ENCODE measurements around the gene DIRAS3. TPM values are rescaled to one million over a fixed set of nuclear protein-coding genes. Genes with fewer than 3 reads are reported as not detected.

Gene DIRAS3
- total and polyA plus RNA-seq, 2 donors (not counting 1 experiment from before 2014, with no cell fraction given): 1.5 to 6.5 TPM

- H3K4me1 ChIP-seq (ENCODE audit: control insufficient read depth, extremely low read depth, insufficient read depth, low read length): no peaks in the 10 kb centered on the region
- no peaks in the 10 kb centered on the region for H4K20me1 ChIP-seq (ENCODE audit: control insufficient read depth, extremely low read depth, insufficient read depth, low read length)
- TF ChIP-seq EZH2 (IDR thresholded peaks at IDR 0.05; ENCODE audit: low read length, missing control alignments): no peak
- TF ChIP-seq, protein P1, sequence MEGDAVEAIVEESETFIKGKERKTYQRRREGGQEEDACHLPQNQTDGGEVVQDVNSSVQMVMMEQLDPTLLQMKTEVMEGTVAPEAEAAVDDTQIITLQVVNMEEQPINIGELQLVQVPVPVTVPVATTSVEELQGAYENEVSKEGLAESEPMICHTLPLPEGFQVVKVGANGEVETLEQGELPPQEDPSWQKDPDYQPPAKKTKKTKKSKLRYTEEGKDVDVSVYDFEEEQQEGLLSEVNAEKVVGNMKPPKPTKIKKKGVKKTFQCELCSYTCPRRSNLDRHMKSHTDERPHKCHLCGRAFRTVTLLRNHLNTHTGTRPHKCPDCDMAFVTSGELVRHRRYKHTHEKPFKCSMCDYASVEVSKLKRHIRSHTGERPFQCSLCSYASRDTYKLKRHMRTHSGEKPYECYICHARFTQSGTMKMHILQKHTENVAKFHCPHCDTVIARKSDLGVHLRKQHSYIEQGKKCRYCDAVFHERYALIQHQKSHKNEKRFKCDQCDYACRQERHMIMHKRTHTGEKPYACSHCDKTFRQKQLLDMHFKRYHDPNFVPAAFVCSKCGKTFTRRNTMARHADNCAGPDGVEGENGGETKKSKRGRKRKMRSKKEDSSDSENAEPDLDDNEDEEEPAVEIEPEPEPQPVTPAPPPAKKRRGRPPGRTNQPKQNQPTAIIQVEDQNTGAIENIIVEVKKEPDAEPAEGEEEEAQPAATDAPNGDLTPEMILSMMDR (conservative IDR thresholded peaks at IDR 0.05 in 1 of 2, IDR thresholded peaks at IDR 0.05 in 1 of 2; ENCODE audit: low read depth in 1 of 2, low read length in 2 of 2): no peak
- H3K27ac ChIP-seq (ENCODE audit: insufficient read depth, low read length): no peak overlapping the region
- no peak overlapping the region for H3K9ac ChIP-seq (ENCODE audit: insufficient read depth, low read length)
- H2AFZ ChIP-seq (ENCODE audit: low read length): no peak overlapping the region
- H3K4me2 ChIP-seq (ENCODE audit: extremely low read depth, insufficient read depth, low read length): no peak overlapping the region
- DNase-seq (ENCODE audit: low read depth in 2 of 2): no peak
- H3K27me3 ChIP-seq (ENCODE audit: control insufficient read depth, insufficient read depth, low read length): no peaks in the 10 kb centered on the region
- H3K9me3 ChIP-seq (ENCODE audit: control insufficient read depth, insufficient read depth, low read depth, low read length): no peaks in the 10 kb centered on the region
- no peaks in the 10 kb centered on the region for H3K79me2 ChIP-seq (ENCODE audit: control insufficient read depth, insufficient read depth, low read length)
- H3K4me3 ChIP-seq (replicated peaks in 1 of 4; ENCODE audit: control extremely low read depth in 1 of 4, insufficient read depth in 1 of 4, low read depth in 3 of 4, low read length in 4 of 4): no peak overlapping the region
- no peaks in the 10 kb centered on the region for H3K36me3 ChIP-seq (ENCODE audit: control insufficient read depth, insufficient read depth, low read length)
Measured at GRCh38 chr1:68057564-68057963, 7.1 kb upstream of the DIRAS3 start.

DNA sequence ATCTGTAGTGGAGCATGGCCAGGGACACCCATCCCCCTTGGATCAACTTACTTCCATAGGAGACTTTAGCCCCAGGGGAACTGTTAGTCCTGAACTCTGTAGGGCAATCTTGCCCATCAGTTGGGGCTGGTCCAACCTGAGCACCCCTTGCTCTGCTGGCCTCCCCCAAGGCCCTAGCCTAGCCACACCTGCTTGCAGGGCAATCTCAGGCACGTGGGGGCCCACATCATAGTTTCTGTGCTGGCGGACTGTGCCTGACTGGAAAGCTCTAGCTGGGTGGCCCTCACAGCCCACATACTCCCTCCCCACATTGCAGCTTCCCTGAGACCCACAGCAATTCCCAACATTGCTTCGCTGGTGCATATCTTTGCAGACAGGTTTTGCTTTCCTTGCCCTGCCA lies 6.6 kb upstream of the DIRAS3 start:
- Histone ChIP-seq H3K4me3 (replicated peaks in 1 of 4; ENCODE audit: control extremely low read depth in 1 of 4, insufficient read depth in 1 of 4, low read depth in 3 of 4, low read length in 4 of 4) (no peak overlapping the region), H3K27me3 (ENCODE audit: control insufficient read depth, insufficient read depth, low read length) (no peaks in the 10 kb centered on the region), H3K9me3 (ENCODE audit: control insufficient read depth, insufficient read depth, low read depth, low read length) (no peaks in the 10 kb centered on the region), H3K79me2 (ENCODE audit: control insufficient read depth, insufficient read depth, low read length) (no peaks in the 10 kb centered on the region), H3K4me1 (ENCODE audit: control insufficient read depth, extremely low read depth, insufficient read depth, low read length) (no peaks in the 10 kb centered on the region), H2AFZ (ENCODE audit: low read length) (no peak overlapping the region), H4K20me1 (ENCODE audit: control insufficient read depth, extremely low read depth, insufficient read depth, low read length) (no peaks in the 10 kb centered on the region), H3K9ac (ENCODE audit: insufficient read depth, low read length) (no peak overlapping the region), H3K27ac (ENCODE audit: insufficient read depth, low read length) (no peak overlapping the region), H3K36me3 (ENCODE audit: control insufficient read depth, insufficient read depth, low read length) (no peaks in the 10 kb centered on the region), H3K4me2 (ENCODE audit: extremely low read depth, insufficient read depth, low read length) (no peak overlapping the region)
- no peak for DNase-seq (ENCODE audit: low read depth in 2 of 2)
- no peak for TF ChIP-seq EZH2 (IDR thresholded peaks at IDR 0.05; ENCODE audit: low read length, missing control alignments)

GRCh38 chr1:68051475-68051874 lies 1.0 kb upstream of the DIRAS3 start:
- H3K9me3 ChIP-seq (ENCODE audit: control insufficient read depth, insufficient read depth, low read depth, low read length): no peaks in the 10 kb centered on the region
- peak overlapping the region; percentile 45 for H2AFZ ChIP-seq (ENCODE audit: low read length)
- no peaks in the 10 kb centered on the region for H3K4me1 ChIP-seq (ENCODE audit: control insufficient read depth, extremely low read depth, insufficient read depth, low read length)
- H3K4me2 ChIP-seq (ENCODE audit: extremely low read depth, insufficient read depth, low read length): peak overlapping the region; percentile 7
- peak overlapping the region; percentile 43 for H3K9ac ChIP-seq (ENCODE audit: insufficient read depth, low read length)
- H3K4me3 ChIP-seq (replicated peaks in 1 of 4; ENCODE audit: control extremely low read depth in 1 of 4, insufficient read depth in 1 of 4, low read depth in 3 of 4, low read length in 4 of 4): peak overlapping the region; percentile 44 to 76 (median 58)
- H3K27ac ChIP-seq (ENCODE audit: insufficient read depth, low read length): no peak overlapping the region
- no peaks in the 10 kb centered on the region for H4K20me1 ChIP-seq (ENCODE audit: control insufficient read depth, extremely low read depth, insufficient read depth, low read length)
- H3K79me2 ChIP-seq (ENCODE audit: control insufficient read depth, insufficient read depth, low read length): no peaks in the 10 kb centered on the region
- TF ChIP-seq EZH2 (IDR thresholded peaks at IDR 0.05; ENCODE audit: low read length, missing control alignments): no peak
- TF ChIP-seq, protein P1 (conservative IDR thresholded peaks at IDR 0.05 in 1 of 2, IDR thresholded peaks at IDR 0.05 in 1 of 2; ENCODE audit: low read depth in 1 of 2, low read length in 2 of 2): peak; percentile 55 to 57
- peak; percentile 73 to 79 for DNase-seq (ENCODE audit: low read depth in 2 of 2)
- H3K27me3 ChIP-seq (ENCODE audit: control insufficient read depth, insufficient read depth, low read length): no peaks in the 10 kb centered on the region
- no peaks in the 10 kb centered on the region for H3K36me3 ChIP-seq (ENCODE audit: control insufficient read depth, insufficient read depth, low read length)

All from fibroblast of lung (primary cell).